GM18870 (cell line): ENCODE measurements around the gene SUPT6H.
"Not testable (repeated sequence)": the region's sequence is repeated elsewhere in the genome, so short reads cannot be mapped to it uniquely, and the experiment has no call there.

Experiments
- ATAC-seq: cut with Tn5 transposase; IDR thresholded peaks from one replicate; pipeline ENCODE4 v1.9.1; 2021; ENCODE audit warnings: moderate library complexity; ENCODE audit not compliant: unreplicated experiment

Gene SUPT6H

GRCh38 chr17:28646039-28646754, 15.8 kb upstream of the SUPT6H start:
- no peak for ATAC-seq

GRCh38 chr17:28648698-28649097, 13.3 kb upstream of the SUPT6H start:
- no peak for ATAC-seq

GRCh38 chr17:28655160-28655559, 6.8 kb upstream of the SUPT6H start:
- no peak for ATAC-seq

- ATAC-seq: no peak
Measured at GRCh38 chr17:28657756-28658155, 4.2 kb upstream of the SUPT6H start.

GRCh38 chr17:28658342-28658741, 3.7 kb upstream of the SUPT6H start:
- ATAC-seq: not testable (repeated sequence)

GRCh38 chr17:28658766-28659496, 3.1 kb upstream of the SUPT6H start:
- not testable (repeated sequence) for ATAC-seq

GRCh38 chr17:28659497-28659881, 2.5 kb upstream of the SUPT6H start:
- not testable (repeated sequence) for ATAC-seq

GRCh38 chr17:28662527-28662829, 473 bp downstream of the SUPT6H start:
- ATAC-seq: no peak

GRCh38 chr17:28663723-28664122, 1.7 kb downstream of the SUPT6H start:
- ATAC-seq: no peak

- ATAC-seq: no peak
Measured at GRCh38 chr17:28665994-28666393, 4.0 kb downstream of the SUPT6H start.

- ATAC-seq: no peak
Measured at GRCh38 chr17:28667870-28668269, 5.9 kb downstream of the SUPT6H start.

- ATAC-seq: no peak
Measured at GRCh38 chr17:28669918-28670317, 7.9 kb downstream of the SUPT6H start.

GRCh38 chr17:28675490-28675889, 13.5 kb downstream of the SUPT6H start:
- ATAC-seq: no peak

- ATAC-seq: no peak
Measured at GRCh38 chr17:28675980-28676379, 14.0 kb downstream of the SUPT6H start.

- no peak for ATAC-seq
Measured at GRCh38 chr17:28682655-28683054, 20.6 kb downstream of the SUPT6H start.

- no peak for ATAC-seq
Measured at GRCh38 chr17:28684963-28685362, 23.0 kb downstream of the SUPT6H start.

- ATAC-seq: no peak
Measured at GRCh38 chr17:28685366-28685765, 23.4 kb downstream of the SUPT6H start.

GRCh38 chr17:28686296-28686695, 24.3 kb downstream of the SUPT6H start:
- ATAC-seq: no peak

- ATAC-seq: no peak
Measured at GRCh38 chr17:28688481-28688880, 26.5 kb downstream of the SUPT6H start.

GRCh38 chr17:28689011-28689410, 27.0 kb downstream of the SUPT6H start:
- ATAC-seq: no peak

GRCh38 chr17:28693869-28694268, 31.9 kb downstream of the SUPT6H start:
- no peak for ATAC-seq

- ATAC-seq: no peak
Measured at GRCh38 chr17:28698253-28698941, 36.4 kb downstream of the SUPT6H start.
